Fibroblast of lung (primary cell): ENCODE results near the gene NEGR1.

Experiments
- CTCF ChIP-seq, 2 donors: IDR thresholded peaks in 1 of 2; conservative IDR thresholded peaks in 1 of 2; 1 replicate in 1 of 2; 2 replicates in 1 of 2; pipeline ENCODE4 v1.5.1; 2011 to 2012; ENCODE audit warnings: low read length in 2 of 2, control low read depth in 1 of 2, inconsistent platforms in 1 of 2, low read depth in 1 of 2, mild to moderate bottlenecking in 1 of 2
- EZH2 ChIP-seq: IDR thresholded peaks from 2 replicates; pipeline ENCODE4 v1.5.1; 2012; ENCODE audit warnings: low read length, control low read depth, mild to moderate bottlenecking; ENCODE audit errors: missing control alignments

- TF ChIP-seq CTCF (conservative IDR thresholded peaks at IDR 0.05 in 1 of 2, IDR thresholded peaks at IDR 0.05 in 1 of 2; ENCODE audit: low read depth in 1 of 2, low read length in 2 of 2) (no peak), EZH2 (no peak)
Observed at GRCh38 chr1:71839876-71840275, 442.5 kb downstream of the NEGR1 start.
